IMR-90 (cell line): Measurements from ENCODE around the gene SLC22A31. TPM values are rescaled to one million over a fixed set of nuclear protein-coding genes. Genes with fewer than 3 reads are reported as not detected.
A peak's percentile ranks its signal among the peaks of the same experiment; 100 is the strongest.

Experiments
- ATAC-seq: fragments of 200-7000 bp; cut with Tn5 transposase; 2 replicates; pipeline ENCODE4 v1.9.1; 2020; ENCODE audit warnings: low read depth, mild to moderate bottlenecking, moderate library complexity
- BruUV-seq: library from RNA; stranded (reverse); fragments of 400-500 nt; replicated peaks from 2 replicates; lab custom pipeline; 2021; lab: Mats Ljungman, UMichigan
- CTCF ChIA-PET: fragments of 300-600 bp; formaldehyde crosslinking; extraction: SDS; loops from one replicate; lab custom pipeline; 2021; ENCODE audit warnings: antibody characterized with exemption; lab: Yijun Ruan, JAX
- POLR2A ChIA-PET: fragments of 300-600 bp; sonication (Branson Sonifier 250); formaldehyde crosslinking; loops from one replicate; lab custom pipeline; 2022; ENCODE audit warnings: antibody characterized with exemption; ENCODE audit not compliant: unreplicated experiment; lab: Charles Lee
- DNase-seq: peaks from one replicate; pipeline ENCODE4 v3.0.0; 2013
- H2AFZ ChIP-seq: replicated peaks from 2 replicates; pipeline ENCODE3; 2013; ENCODE audit warnings: low read length, mild to moderate bottlenecking; ENCODE audit not compliant: poor library complexity
- H2AK5ac ChIP-seq: 2 replicates; pipeline ENCODE4 v1.6.1; 2013; ENCODE audit warnings: low read depth, low read length, inconsistent platforms
- H2AK9ac ChIP-seq: replicated peaks from 2 replicates; pipeline ENCODE3; 2013; ENCODE audit warnings: mild to moderate bottlenecking, low read depth, low read length, moderate library complexity; ENCODE audit not compliant: poor library complexity
- H2BK120ac ChIP-seq: 2 replicates; pipeline ENCODE4 v1.6.1; 2013; ENCODE audit warnings: low read depth, low read length, inconsistent platforms
- H2BK15ac ChIP-seq: 3 replicates; pipeline ENCODE4 v1.6.1; 2013; ENCODE audit warnings: low read depth, low read length, inconsistent platforms
- H2BK20ac ChIP-seq: 2 replicates; pipeline ENCODE4 v1.6.1; 2013; ENCODE audit warnings: low read depth, mild to moderate bottlenecking, inconsistent platforms, low read length, moderate library complexity
- H2BK5ac ChIP-seq: 2 replicates; pipeline ENCODE4 v1.6.1; 2013; ENCODE audit warnings: mild to moderate bottlenecking, low read depth, low read length, inconsistent platforms; ENCODE audit not compliant: poor library complexity, severe bottlenecking
- H3K14ac ChIP-seq: replicated peaks from 2 replicates; pipeline ENCODE4 v1.6.1; 2013; ENCODE audit warnings: low read depth, low read length, inconsistent platforms
- H3K18ac ChIP-seq: 2 replicates; pipeline ENCODE4 v1.6.1; 2013; ENCODE audit warnings: low read depth, low read length, control low read depth
- H3K23ac ChIP-seq: 2 replicates; pipeline ENCODE4 v1.6.1; 2013; ENCODE audit warnings: low read depth, low read length, inconsistent platforms
- H3K27ac ChIP-seq: 2 replicates; pipeline ENCODE4 v1.5.1; 2013; ENCODE audit warnings: mild to moderate bottlenecking, control low read depth, low read length; ENCODE audit not compliant: insufficient read depth
- H3K27me3 ChIP-seq: 2 replicates; pipeline ENCODE4 v1.6.1; 2013; ENCODE audit warnings: low read length; ENCODE audit not compliant: control insufficient read depth, insufficient read depth
- H3K36me3 ChIP-seq: 2 replicates; pipeline ENCODE4 v1.6.1; 2013; ENCODE audit warnings: low read length, mixed read lengths; ENCODE audit not compliant: control insufficient read depth, insufficient read depth
- H3K4ac ChIP-seq: 2 replicates; pipeline ENCODE4 v1.6.1; 2013; ENCODE audit warnings: low read depth, low read length, inconsistent platforms
- H3K4me1 ChIP-seq: 2 replicates; pipeline ENCODE4 v1.6.1; 2013; ENCODE audit warnings: low read length, mixed read lengths; ENCODE audit not compliant: control insufficient read depth, insufficient read depth
- H3K4me2 ChIP-seq: 2 replicates; pipeline ENCODE4 v1.6.1; 2013; ENCODE audit warnings: low read depth, mild to moderate bottlenecking, control low read depth, low read length, moderate library complexity
- H3K4me3 ChIP-seq: 2 replicates; pipeline ENCODE4 v1.5.1; 2013; ENCODE audit warnings: low read depth, mild to moderate bottlenecking, control low read depth, low read length, moderate library complexity; ENCODE audit not compliant: insufficient read depth
- H3K56ac ChIP-seq: 2 replicates; pipeline ENCODE4 v1.6.1; 2013; ENCODE audit warnings: low read length, inconsistent platforms; ENCODE audit not compliant: insufficient read depth; ENCODE audit errors: extremely low read depth
- H3K79me1 ChIP-seq, 2 experiments: 2 replicates each; pipeline ENCODE4 v1.6.1; 2013; ENCODE audit warnings: low read length in 2 of 2, inconsistent platforms in 1 of 2, low read depth in 1 of 2
- H3K9ac ChIP-seq: 2 replicates; pipeline ENCODE4 v1.6.1; 2013; ENCODE audit warnings: low read depth, low read length, control low read depth
- H3K9me1 ChIP-seq: 2 replicates; pipeline ENCODE4 v1.6.1; 2013; ENCODE audit warnings: low read length, inconsistent platforms; ENCODE audit not compliant: insufficient read depth
- H3K9me3 ChIP-seq: 2 replicates; pipeline ENCODE4 v1.6.1; 2013; ENCODE audit warnings: low read length; ENCODE audit not compliant: control insufficient read depth, insufficient read depth
- H4K20me1 ChIP-seq: 2 replicates; pipeline ENCODE4 v1.6.1; 2013; ENCODE audit warnings: low read length, inconsistent platforms; ENCODE audit not compliant: insufficient read depth
- H4K5ac ChIP-seq: 2 replicates; pipeline ENCODE4 v1.6.1; 2013; ENCODE audit warnings: mild to moderate bottlenecking, low read depth, low read length, control low read depth
- H4K8ac ChIP-seq, 2 experiments: 2 replicates each; pipeline ENCODE4 v1.6.1; 2013; ENCODE audit warnings: low read depth in 2 of 2, low read length in 2 of 2, control low read depth in 1 of 2, inconsistent platforms in 1 of 2
- H4K91ac ChIP-seq: 2 replicates; pipeline ENCODE4 v1.6.1; 2013; ENCODE audit warnings: low read depth, low read length, inconsistent platforms; ENCODE audit not compliant: insufficient read depth
- BHLHE40 ChIP-seq: fragments of 150-350 bp; IDR thresholded peaks from 2 replicates; pipeline ENCODE4 v1.6.1; 2016; ENCODE audit warnings: mild to moderate bottlenecking, low read depth, low read length
- CEBPB ChIP-seq: IDR thresholded peaks from 2 replicates; pipeline ENCODE4 v1.6.1; 2012; ENCODE audit warnings: low read depth, low read length, improper control_type of control experiment
- CHD1 ChIP-seq: IDR thresholded peaks from 2 replicates; pipeline ENCODE4 v1.6.1; 2012; ENCODE audit warnings: low read depth, low read length, improper control_type of control experiment
- CTCF ChIP-seq: conservative IDR thresholded peaks from 2 replicates; pipeline ENCODE4 v1.5.1; 2012; ENCODE audit warnings: mild to moderate bottlenecking, low read depth, low read length, improper control_type of control experiment
- FOS ChIP-seq: fragments of 150-350 bp; IDR thresholded peaks from 2 replicates; pipeline ENCODE4 v1.6.1; 2016; ENCODE audit warnings: low read depth, low read length
- MAZ ChIP-seq: IDR thresholded peaks from 2 replicates; pipeline ENCODE4 v1.6.1; 2012; ENCODE audit warnings: low read depth, mild to moderate bottlenecking, low read length, improper control_type of control experiment, moderate library complexity, borderline replicate concordance
- MXI1 ChIP-seq: IDR thresholded peaks from 2 replicates; pipeline ENCODE4 v1.6.1; 2012; ENCODE audit warnings: low read depth, mild to moderate bottlenecking, low read length, moderate library complexity, borderline replicate concordance
- NFE2L2 ChIP-seq: fragments of 150-350 bp; IDR thresholded peaks from 2 replicates; pipeline ENCODE4 v1.6.1; 2016; ENCODE audit warnings: low read depth, mild to moderate bottlenecking, low read length
- POLR2A ChIP-seq: IDR thresholded peaks from 2 replicates; pipeline ENCODE4 v1.6.1; 2012; ENCODE audit warnings: mild to moderate bottlenecking, low read depth, low read length
- RAD21 ChIP-seq: IDR thresholded peaks from 2 replicates; pipeline ENCODE4 v1.6.1; 2012; ENCODE audit warnings: low read length, improper control_type of control experiment
- RCOR1 ChIP-seq: IDR thresholded peaks from 2 replicates; pipeline ENCODE4 v1.6.1; 2012; ENCODE audit warnings: mild to moderate bottlenecking, low read length, improper control_type of control experiment; ENCODE audit not compliant: insufficient replicate concordance
- RFX5 ChIP-seq: IDR thresholded peaks from 2 replicates; pipeline ENCODE4 v1.8.0; 2012; ENCODE audit warnings: low read depth, mild to moderate bottlenecking, low read length, moderate library complexity
- SMC3 ChIP-seq: fragments of 150-350 bp; IDR thresholded peaks from 2 replicates; pipeline ENCODE4 v1.6.1; 2016; ENCODE audit warnings: low read depth, mild to moderate bottlenecking, antibody characterized with exemption, low read length, moderate library complexity
- USF2 ChIP-seq: fragments of 150-350 bp; IDR thresholded peaks from 2 replicates; pipeline ENCODE4 v1.6.1; 2017; ENCODE audit warnings: mild to moderate bottlenecking, antibody characterized with exemption, low read length, low read depth
- WGBS, 2 experiments: methylation state at CpG; one replicate each; pipeline versions ENCODE4 v1.1.5 to v1.1.7; 2013; ENCODE audit warnings: missing lambda C conversion rate in 2 of 2; ENCODE audit not compliant: insufficient read length in 1 of 2; ENCODE audit errors: extremely low coverage in 2 of 2; 5-methylcytosine and 5-hydroxymethylcytosine counted together
- dilution Hi-C: fragments of 300-500 bp; cut with HindIII; formaldehyde crosslinking; loops from one replicate; pipeline ENCODE4 v1.14.3; 2018; ENCODE audit warnings: low sequenced_read_pairs; ENCODE audit not compliant: unreplicated experiment
- in situ Hi-C: fragments of 300-500 bp; cut with MboI; formaldehyde crosslinking; loops from 3 replicates; pipeline ENCODE4 v1.14.3; 2019; ENCODE audit warnings: low sequenced_read_pairs, inconsistent platforms, mixed read lengths
- intact Hi-C: fragments of 100-400 bp; cut with micrococcal nuclease; formaldehyde crosslinking; loops from 2 replicates; pipeline ENCODE4 v1.10.0; 2022
- polyA plus RNA-seq, 3 experiments: library from polyadenylated mRNA; depleted of rRNA; stranded (reverse); fragments of >200 nt; gene quantifications; 2 replicates each; pipeline ENCODE4 v1.2.3, GENCODE V29; 2012; ENCODE audit warnings: low replicate concordance in 1 of 3
- total RNA-seq: library from RNA; depleted of rRNA; stranded (reverse); fragments of >200 nt; gene quantifications from 2 replicates; pipeline ENCODE4 v1.2.3, GENCODE V29; 2012

The SLC22A31 gene
- total and polyA plus RNA-seq, 2 of the 4 experiments (the other 2 are of a cell fraction), result 0.18 to 5.5 TPM

- intact Hi-C loops, result no loop called here
- ChIA-PET CTCF (no interaction called here), POLR2A (no interaction called here)
- no TSS peak for BruUV-seq
- H3K27me3 ChIP-seq, result peaks cover 7% of the 10 kb centered on the region
- in situ Hi-C loops, result loop anchor here (10.0 kb wide), 1 partner anchor 420 kb away; no protein-coding TSS in a partner anchor
- H4K20me1 ChIP-seq, result no peaks in the 10 kb centered on the region
- no peak overlapping the region for H3K4ac ChIP-seq
- TF ChIP-seq CTCF, result no peak
- TF ChIP-seq RAD21, result no peak
- no peak for TF ChIP-seq BHLHE40
- no peak for TF ChIP-seq NFE2L2
- no peak for TF ChIP-seq MAZ
- no peak for TF ChIP-seq POLR2A
- TF ChIP-seq USF2, result no peak
- TF ChIP-seq MXI1, result no peak
- no peak for TF ChIP-seq SMC3
- TF ChIP-seq FOS, result no peak
- TF ChIP-seq CHD1, result no peak
- no peak for TF ChIP-seq RCOR1
- TF ChIP-seq RFX5, result no peak
- no peak for TF ChIP-seq CEBPB
- no peak overlapping the region for H4K5ac ChIP-seq
- H3K4me3 ChIP-seq, result no peak overlapping the region
- DNase-seq (no peak), ATAC-seq (no peak)
- no peak overlapping the region for H2BK120ac ChIP-seq
- H3K4me1 ChIP-seq, result peaks cover 2% of the 10 kb centered on the region; the same call in 1 of the 2 replicates
- H2BK15ac ChIP-seq, result no peak overlapping the region
- H2AK9ac ChIP-seq, result no peak overlapping the region
- H3K36me3 ChIP-seq, result no peaks in the 10 kb centered on the region
- H2AFZ ChIP-seq, result peak overlapping the region; percentile 43
- H4K8ac ChIP-seq, result no peak overlapping the region
- dilution Hi-C loops, result no loop called here
- no peak overlapping the region for H3K27ac ChIP-seq
- 47% methylated on average over 9 of the region's 15 CpGs; no CpG with 5 or more reads in 1 of the 2 experiments for WGBS, 2 experiments
- H3K4me2 ChIP-seq, result no peak overlapping the region
- no peaks in the 10 kb centered on the region for H3K9me3 ChIP-seq
- H3K9ac ChIP-seq, result no peak overlapping the region
- no peak overlapping the region for H4K91ac ChIP-seq
- no peaks in the 10 kb centered on the region for H3K9me1 ChIP-seq
- no peak overlapping the region for H3K14ac ChIP-seq
- H2BK20ac ChIP-seq, result no peak overlapping the region
- no peak overlapping the region for H2AK5ac ChIP-seq
- no peak overlapping the region for H3K56ac ChIP-seq
- no peak overlapping the region for H2BK5ac ChIP-seq
- H3K18ac ChIP-seq, result no peak overlapping the region
- no peaks in the 10 kb centered on the region for H3K79me1 ChIP-seq
- H3K23ac ChIP-seq, result no peak overlapping the region
These were observed 35.9 kb downstream of the SLC22A31 start for GRCh38 chr16:89164436-89164835.
